A549 (cell line): ENCODE results near the gene DAZAP1. TPM values are rescaled to one million over a fixed set of nuclear protein-coding genes. Genes with fewer than 3 reads are reported as not detected.
"Not testable (repeated sequence)": the region's sequence is repeated elsewhere in the genome, so short reads cannot be mapped to it uniquely, and the experiment has no call there.

ENCODE experiments used
- ATAC-seq, 2 experiments: fragments of 200-7000 bp in 1 of 2; fragments of >200 bp in 1 of 2; cut with Nextera tagmentation in 1 of 2; cut with Tn5 transposase in 1 of 2; 3 replicates each; pipeline versions ENCODE4 v1.8.0 to v1.9.1; 2018 to 2020; ENCODE audit warnings: mild to moderate bottlenecking in 1 of 2, moderate library complexity in 1 of 2
- CTCF ChIA-PET: fragments of 300-600 bp; sonication (Branson Sonifier 250); formaldehyde crosslinking; extraction: SDS; loops from one replicate; lab custom pipeline; 2021; ENCODE audit warnings: antibody characterized with exemption, inconsistent platforms; lab: Yijun Ruan, JAX
- POLR2A ChIA-PET: fragments of 350-600 bp; formaldehyde crosslinking; extraction: SDS; loops from one replicate; lab custom pipeline; 2021; ENCODE audit warnings: antibody characterized with exemption, inconsistent platforms; lab: Yijun Ruan, JAX
- DNase-seq, 2 experiments: peaks; one replicate each; pipeline versions ENCODE4 v3.0.0 to v3.0.0-alpha.2; 2011 to 2016; ENCODE audit warnings: low read depth in 1 of 2, low spot score in 1 of 2
- FAIRE-seq: peaks from 2 replicates; lab custom pipeline; 2011; peaks lifted over from hg19 to GRCh38; lab: Jason Lieb, UNC
- H3K27ac ChIP-seq, 2 experiments: fragments of >200 bp; sonication (Bioruptor Twin); formaldehyde crosslinking; 3 replicates each; pipeline ENCODE4 v1.5.1; 2016 to 2017
- H3K4me1 ChIP-seq: fragments of >200 bp; sonication (Bioruptor Twin); formaldehyde crosslinking; 3 replicates; pipeline ENCODE4 v1.6.1; 2016
- H3K4me2 ChIP-seq: fragments of >200 bp; sonication (Bioruptor Twin); formaldehyde crosslinking; 3 replicates; pipeline ENCODE4 v1.6.1; 2016
- H3K4me3 ChIP-seq: fragments of >200 bp; sonication (Bioruptor Twin); formaldehyde crosslinking; 3 replicates; pipeline ENCODE4 v1.5.1; 2016
- H3K9me3 ChIP-seq: fragments of >200 bp; sonication (Bioruptor Twin); formaldehyde crosslinking; 3 replicates; pipeline ENCODE4 v1.6.1; 2016
- CEBPB ChIP-seq, 2 experiments: fragments of >200 bp in 1 of 2; sonication (Bioruptor Twin) in 1 of 2; formaldehyde crosslinking in 1 of 2; IDR thresholded peaks; 2 replicates each; pipeline ENCODE4 v1.6.1; 2012 to 2016
- CHD4 ChIP-seq: fragments of 200-600 bp; sonication (generic); IDR thresholded peaks from 2 replicates; pipeline ENCODE4 v1.6.1; 2016; ENCODE audit warnings: antibody characterized with exemption, mild to moderate bottlenecking, borderline replicate concordance
- CTCF ChIP-seq: fragments of >200 bp; sonication (Bioruptor Twin); formaldehyde crosslinking; IDR thresholded peaks from 3 replicates; pipeline ENCODE4 v1.5.1; 2016
- E2F6 ChIP-seq: IDR thresholded peaks from 2 replicates; pipeline ENCODE4 v1.6.1; 2012; ENCODE audit warnings: low read depth, borderline replicate concordance
- EHF ChIP-seq: fragments of 250-450 bp; sonication (Bioruptor Pico); IDR thresholded peaks from 2 replicates; pipeline ENCODE4 v1.5.0; 2020; ENCODE audit warnings: mild to moderate bottlenecking
- ELK1 ChIP-seq: fragments of 150-350 bp; IDR thresholded peaks from 2 replicates; pipeline ENCODE4 v1.6.1; 2014; ENCODE audit warnings: low read depth, mild to moderate bottlenecking, low read length
- FOSB ChIP-seq: fragments of 250-450 bp; sonication (Bioruptor Pico); IDR thresholded peaks from 2 replicates; pipeline ENCODE4 v1.5.0; 2020; ENCODE audit warnings: mild to moderate bottlenecking, moderate library complexity
- FOSL2 ChIP-seq, 2 experiments: fragments of 450-650 bp in 1 of 2; fragments of >200 bp in 1 of 2; sonication (Bioruptor Twin) in 1 of 2; formaldehyde crosslinking; IDR thresholded peaks; 2 replicates each; pipeline versions ENCODE4 v1.5.0 to v1.6.1; 2016 to 2020; ENCODE audit warnings: mild to moderate bottlenecking in 1 of 2, moderate library complexity in 1 of 2
- GATA3 ChIP-seq: IDR thresholded peaks from 2 replicates; pipeline ENCODE4 v1.6.1; 2012; ENCODE audit warnings: borderline replicate concordance
- HEYL ChIP-seq: fragments of 250-450 bp; sonication (Bioruptor Pico); IDR thresholded peaks from 2 replicates; pipeline ENCODE4 v1.8.0; 2021; ENCODE audit warnings: mild to moderate bottlenecking, moderate library complexity
- HOXB5 ChIP-seq: fragments of 250-450 bp; sonication (Bioruptor Pico); IDR thresholded peaks from 2 replicates; pipeline ENCODE4 v1.5.0; 2020; ENCODE audit warnings: mild to moderate bottlenecking, moderate library complexity
- JUN ChIP-seq, 2 experiments: fragments of >200 bp; sonication (Bioruptor Twin); formaldehyde crosslinking; IDR thresholded peaks; 2 replicates in 1 of 2; 3 replicates in 1 of 2; pipeline ENCODE4 v1.6.1; 2016 to 2017
- JUNB ChIP-seq: fragments of >200 bp; sonication (Bioruptor Twin); formaldehyde crosslinking; IDR thresholded peaks from 2 replicates; pipeline ENCODE4 v1.6.1; 2016
- KDM5A ChIP-seq: fragments of 200-600 bp; sonication (generic); IDR thresholded peaks from 2 replicates; pipeline ENCODE4 v1.6.1; 2016; ENCODE audit warnings: antibody characterized with exemption, mild to moderate bottlenecking
- MAFK ChIP-seq: fragments of 450-650 bp; IDR thresholded peaks from 2 replicates; pipeline ENCODE4 v1.6.1; 2014; ENCODE audit not compliant: partially characterized antibody
- MYC ChIP-seq: IDR thresholded peaks from 2 replicates; pipeline ENCODE4 v1.6.1; 2012; ENCODE audit warnings: mild to moderate bottlenecking, inconsistent platforms, low read length, improper control_type of control experiment, borderline replicate concordance
- PHF8 ChIP-seq: fragments of 200-600 bp; sonication (generic); IDR thresholded peaks from 2 replicates; pipeline ENCODE4 v1.6.1; 2016; ENCODE audit warnings: low read depth, mild to moderate bottlenecking, antibody characterized with exemption, moderate library complexity, borderline replicate concordance
- POLR2A ChIP-seq: IDR thresholded peaks from 2 replicates; pipeline ENCODE4 v1.6.1; 2012; ENCODE audit warnings: mild to moderate bottlenecking, low read length
- POLR2AphosphoS2 ChIP-seq: conservative IDR thresholded peaks from 2 replicates; pipeline ENCODE4 v1.6.1; 2012; ENCODE audit warnings: low read length, improper control_type of control experiment, inconsistent platforms
- RARB ChIP-seq: fragments of 250-450 bp; sonication (Bioruptor Pico); IDR thresholded peaks from 2 replicates; pipeline ENCODE4 v1.8.0; 2021; ENCODE audit warnings: mild to moderate bottlenecking, moderate library complexity
- RCOR1 ChIP-seq: fragments of 150-350 bp; IDR thresholded peaks from 2 replicates; pipeline ENCODE4 v1.6.1; 2014; ENCODE audit warnings: antibody characterized with exemption, low read length, low read depth
- RFX5 ChIP-seq: fragments of 450-650 bp; IDR thresholded peaks from 2 replicates; pipeline ENCODE4 v1.7.1; 2014; ENCODE audit warnings: antibody characterized with exemption, mild to moderate bottlenecking, moderate library complexity
- RNF2 ChIP-seq: fragments of 200-600 bp; sonication (generic); IDR thresholded peaks from 2 replicates; pipeline ENCODE4 v1.6.1; 2016; ENCODE audit warnings: low read depth, mild to moderate bottlenecking, antibody characterized with exemption, moderate library complexity, borderline replicate concordance
- TFCP2L1 ChIP-seq: fragments of 250-450 bp; sonication (Bioruptor Pico); IDR thresholded peaks from 2 replicates; pipeline ENCODE4 v1.5.0; 2021; ENCODE audit warnings: mild to moderate bottlenecking
- USF2 ChIP-seq: fragments of 450-650 bp; IDR thresholded peaks from 2 replicates; pipeline ENCODE4 v1.6.1; 2014; ENCODE audit warnings: antibody characterized with exemption
- ZC3H11A ChIP-seq: fragments of 450-650 bp; IDR thresholded peaks from 2 replicates; pipeline ENCODE4 v1.6.1; 2014; ENCODE audit warnings: antibody characterized with exemption, mild to moderate bottlenecking
- WGBS: methylation state at CpG from one replicate; pipeline ENCODE4 v1.1.6; 2017; ENCODE audit errors: missing lambda C conversion rate; 5-methylcytosine and 5-hydroxymethylcytosine counted together
- polyA plus RNA-seq, 4 experiments: library from polyadenylated mRNA; depleted of rRNA in 3 of 4; stranded (reverse); fragments of >200 nt; fragmentation: RNase III in 1 of 4; extraction: RNeasy Plus Mini Kit Qiagen cat#74134 plus additional on column Dnase treatment in 1 of 4; gene quantifications; 2 replicates in 3 of 4; 3 replicates in 1 of 4; pipeline ENCODE4 v1.2.3, GENCODE V29; 2011 to 2017

DAZAP1 gene
- polyA plus RNA-seq, 2 of the 4 experiments (the other 2 are of a cell fraction) = 58.9 to 86.3 TPM

GRCh38 chr19:1418496-1418775 is 11.1 kb downstream of the DAZAP1 start:
- no peak overlapping the region for H3K4me3 ChIP-seq
- TF ChIP-seq E2F6 = no peak
- TF ChIP-seq MAFK = no peak
- no peak for TF ChIP-seq ZC3H11A
- no peak for TF ChIP-seq ELK1
- no peak for TF ChIP-seq PHF8
- TF ChIP-seq FOSL2 (IDR thresholded peaks at IDR 0.05) = no peak
- no peak for TF ChIP-seq FOSL2 (CRISPR knock-in tag; IDR thresholded peaks at IDR 0.05)
- TF ChIP-seq MYC = no peak
- no peak for TF ChIP-seq TFCP2L1 (CRISPR knock-in tag)
- no peak for TF ChIP-seq CEBPB (IDR thresholded peaks at IDR 0.05)
- no peak for TF ChIP-seq RFX5
- no peak for TF ChIP-seq EHF (CRISPR knock-in tag)
- TF ChIP-seq GATA3 = no peak
- no peak for TF ChIP-seq POLR2AphosphoS2
- no peak for TF ChIP-seq RARB (CRISPR knock-in tag)
- TF ChIP-seq JUNB = no peak
- TF ChIP-seq POLR2A = no peak
- TF ChIP-seq RCOR1 = no peak
- TF ChIP-seq, all 56 proteins: peak for 0
- CTCF ChIA-PET = interaction anchor here (1.7 kb wide), 1 partner anchor 27 kb away, joined by 4 read pairs; no protein-coding TSS in a partner anchor
- no peak for DNase-seq
- 93% methylated on average over 12 of the region's 13 CpGs for WGBS
- Histone ChIP-seq H3K4me2 (no peak overlapping the region), H3K27ac (no peak overlapping the region), H3K4me1 (peaks cover 10% of the 10 kb centered on the region), H3K9me3 (no peaks in the 10 kb centered on the region)
- POLR2A ChIA-PET = no interaction called here
- FAIRE-seq = no peak
- no peak for ATAC-seq

GRCh38 chr19:1418951-1419738 is 11.8 kb downstream of the DAZAP1 start:
- ChIA-PET POLR2A (no interaction called here), CTCF (interaction anchor here (1.2 to 1.7 kb wide), 2 partner anchors 13 to 27 kb away, joined by 4 read pairs; no protein-coding TSS in a partner anchor)
- Histone ChIP-seq H3K4me1 (peaks cover 10% of the 10 kb centered on the region), H3K9me3 (no peaks in the 10 kb centered on the region), H3K4me3 (no peak overlapping the region), H3K27ac (no peak overlapping the region), H3K4me2 (no peak overlapping the region)
- DNase-seq = no peak
- TF ChIP-seq HEYL (CRISPR knock-in tag) (no peak), JUN (IDR thresholded peaks at IDR 0.05) (no peak), RARB (CRISPR knock-in tag) (no peak), HOXB5 (CRISPR knock-in tag) (no peak), CTCF (no peak), RCOR1 (no peak), EHF (CRISPR knock-in tag) (no peak), MAFK (no peak), GATA3 (no peak), POLR2AphosphoS2 (no peak), USF2 (no peak), CHD4 (no peak), RNF2 (no peak), FOSB (CRISPR knock-in tag) (no peak), KDM5A (no peak), MYC (no peak)
- FAIRE-seq = no peak
- 93% methylated on average over 16 of the region's 21 CpGs for WGBS
- no peak for ATAC-seq

GRCh38 chr19:1420085-1420484 is 12.7 kb downstream of the DAZAP1 start:
- not testable (repeated sequence) for FAIRE-seq, ATAC-seq
- 97% methylated on average over 17 of the region's 43 CpGs for WGBS

More at GRCh38 chr19:1420085-1420484, 12.7 kb downstream of the DAZAP1 start:
- POLR2A ChIA-PET, H3K4me3 ChIP-seq, H3K4me1 ChIP-seq, H3K27ac ChIP-seq, H3K4me2 ChIP-seq, DNase-seq, H3K9me3 ChIP-seq: not testable (repeated sequence)
- CTCF ChIA-PET = interaction anchor here (1.0 to 1.7 kb wide), 4 partner anchors 11 to 26 kb away, joined by 3 to 5 read pairs (median 4); partner anchors contain the start of gene RPS15
